Lower leg skin (tissue), 4 donors: Measurements from ENCODE around the gene ATP9B. TPM values are rescaled to one million over a fixed set of nuclear protein-coding genes. Genes with fewer than 3 reads are reported as not detected.

Experiments used
- DNase-seq, 2 donors: peaks; one replicate each; pipeline ENCODE4 v3.0.0-alpha.2; 2019; ENCODE audit warnings: low spot score in 2 of 2
- H3K4me3 ChIP-seq: fragments of 200-600 bp; sonication (generic); 2 replicates; pipeline ENCODE4 v1.5.1; 2017; ENCODE audit warnings: mild to moderate bottlenecking, low read depth; ENCODE audit not compliant: poor library complexity, severe bottlenecking
- CTCF ChIP-seq, 3 donors: fragments of 450-650 bp; IDR thresholded peaks; one replicate each; pipeline ENCODE4 v1.5.1; 2016; ENCODE audit warnings: antibody characterized with exemption in 3 of 3, mild to moderate bottlenecking in 3 of 3, moderate library complexity in 2 of 3
- POLR2A ChIP-seq, 2 donors: fragments of 450-650 bp; IDR thresholded peaks; one replicate each; pipeline ENCODE4 v1.6.1; 2016 to 2017; ENCODE audit warnings: antibody characterized with exemption in 2 of 2, mild to moderate bottlenecking in 1 of 2, moderate library complexity in 1 of 2
- WGBS, 2 donors: methylation state at CpG; one replicate each; pipeline ENCODE4 v1.1.5; 2018; 5-methylcytosine and 5-hydroxymethylcytosine counted together
- intact Hi-C: fragments of 100-400 bp; cut with DNase I; formaldehyde crosslinking; loops from one replicate; pipeline ENCODE4 v1.15.0; 2023; ENCODE audit warnings: low total_unique reads
- total RNA-seq, 4 donors: library from RNA; depleted of rRNA; stranded (reverse); fragments of >200 nt; gene quantifications; one replicate each; pipeline ENCODE4 v1.1.0, GENCODE V29; 2016

ATP9B gene
- total RNA-seq, 4 donors from 2014 or later = 19.9 to 39.9 (median 26.0) TPM

- intact Hi-C loops = no loop called here
- no peak overlapping the region for H3K4me3 ChIP-seq
- no peak for DNase-seq
- TF ChIP-seq CTCF (IDR thresholded peaks at IDR 0.05) = no peak
- TF ChIP-seq POLR2A (IDR thresholded peaks at IDR 0.05) = no peak
- WGBS, 2 donors = 89 to 90% methylated on average over 30 of the region's 30 CpGs
These were observed 354.9 kb downstream of the ATP9B start for GRCh38 chr18:79424008-79424565.

GRCh38 chr18:79424880-79425568, 355.8 kb downstream of the ATP9B start:
- no peak overlapping the region for H3K4me3 ChIP-seq
- intact Hi-C loops = no loop called here
- TF ChIP-seq POLR2A (IDR thresholded peaks at IDR 0.05) = no peak
- WGBS, 2 donors = 89 to 93% methylated on average over 18 to 19 of the region's 19 CpGs
- no peak for DNase-seq

- intact Hi-C loops = no loop called here
- no peak for TF ChIP-seq CTCF (IDR thresholded peaks at IDR 0.05)
- TF ChIP-seq POLR2A (IDR thresholded peaks at IDR 0.05) = no peak
- WGBS, 2 donors = 92 to 93% methylated on average over 12 of the region's 12 CpGs
- DNase-seq = no peak
- H3K4me3 ChIP-seq = no peak overlapping the region
These were observed 356.3 kb downstream of the ATP9B start for GRCh38 chr18:79425569-79425886.

GRCh38 chr18:79426376-79427300, 357.4 kb downstream of the ATP9B start:
- TF ChIP-seq POLR2A (IDR thresholded peaks at IDR 0.05) (no peak), CTCF (IDR thresholded peaks at IDR 0.05) (no peak)
- intact Hi-C loops = no loop called here
- 89 to 93% methylated on average over 21 to 23 of the region's 37 CpGs for WGBS, 2 donors
- no peak overlapping the region for H3K4me3 ChIP-seq
- DNase-seq = no peak

GRCh38 chr18:79427368-79428225, 358.4 kb downstream of the ATP9B start:
- no peak for DNase-seq
- H3K4me3 ChIP-seq = no peak overlapping the region
- WGBS, 2 donors = 89 to 92% methylated on average over 22 to 24 of the region's 29 CpGs
- intact Hi-C loops = no loop called here
- no peak for TF ChIP-seq POLR2A (IDR thresholded peaks at IDR 0.05)
- TF ChIP-seq CTCF (IDR thresholded peaks at IDR 0.05) = no peak

Other genes starting within 250 kb of the ATP9B start
- gene SALL3, start 89.6 kb upstream of the ATP9B start, total RNA-seq = under 1 TPM in 1 of 4 donors, not detected in 3; 0.16 TPM